ENCODE results near the gene AIG1. TPM values are rescaled to one million over a fixed set of nuclear protein-coding genes. Genes with fewer than 3 reads are reported as not detected.

The AIG1 gene
- total and polyA plus RNA-seq, 12 donors: 21.0 to 55.7 (median 47.2) TPM

DNA sequence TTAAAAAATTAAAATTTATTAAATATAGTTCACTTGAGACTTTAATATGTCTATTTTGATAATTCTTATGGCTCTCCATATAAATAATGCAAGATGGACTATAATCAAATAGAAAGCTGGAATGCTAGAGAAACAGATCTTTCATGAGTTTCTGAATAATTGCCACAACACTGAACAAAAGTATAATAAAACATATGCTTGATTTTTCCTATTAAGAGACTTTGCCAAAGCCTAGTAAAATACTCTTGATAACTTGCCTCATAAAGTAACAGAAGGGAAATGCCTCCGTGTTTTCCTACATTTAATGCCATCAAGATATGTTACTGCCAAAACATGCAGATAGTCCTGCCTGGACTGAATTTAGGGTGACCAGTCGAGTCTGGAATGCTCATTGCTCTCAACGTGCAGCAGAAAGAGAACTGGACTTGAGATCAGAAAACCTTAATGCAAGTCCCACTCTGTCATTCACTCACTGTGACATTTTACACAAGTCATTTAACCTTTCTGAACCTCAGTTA, 153.2 kb downstream of the AIG1 start:
- TF ChIP-seq POLR2A (IDR thresholded peaks at IDR 0.05): no peak
- TF ChIP-seq, protein P1, sequence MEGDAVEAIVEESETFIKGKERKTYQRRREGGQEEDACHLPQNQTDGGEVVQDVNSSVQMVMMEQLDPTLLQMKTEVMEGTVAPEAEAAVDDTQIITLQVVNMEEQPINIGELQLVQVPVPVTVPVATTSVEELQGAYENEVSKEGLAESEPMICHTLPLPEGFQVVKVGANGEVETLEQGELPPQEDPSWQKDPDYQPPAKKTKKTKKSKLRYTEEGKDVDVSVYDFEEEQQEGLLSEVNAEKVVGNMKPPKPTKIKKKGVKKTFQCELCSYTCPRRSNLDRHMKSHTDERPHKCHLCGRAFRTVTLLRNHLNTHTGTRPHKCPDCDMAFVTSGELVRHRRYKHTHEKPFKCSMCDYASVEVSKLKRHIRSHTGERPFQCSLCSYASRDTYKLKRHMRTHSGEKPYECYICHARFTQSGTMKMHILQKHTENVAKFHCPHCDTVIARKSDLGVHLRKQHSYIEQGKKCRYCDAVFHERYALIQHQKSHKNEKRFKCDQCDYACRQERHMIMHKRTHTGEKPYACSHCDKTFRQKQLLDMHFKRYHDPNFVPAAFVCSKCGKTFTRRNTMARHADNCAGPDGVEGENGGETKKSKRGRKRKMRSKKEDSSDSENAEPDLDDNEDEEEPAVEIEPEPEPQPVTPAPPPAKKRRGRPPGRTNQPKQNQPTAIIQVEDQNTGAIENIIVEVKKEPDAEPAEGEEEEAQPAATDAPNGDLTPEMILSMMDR (IDR thresholded peaks at IDR 0.05): no peak
- Histone ChIP-seq H3K4me1 (replicated peaks in 1 of 2) (no peaks in the 10 kb centered on the region), H3K27me3 (no peaks in the 10 kb centered on the region), H3K27ac (no peak overlapping the region), H3K4me3 (no peak overlapping the region), H3K36me3 (replicated peaks in 1 of 2) (no peaks in the 10 kb centered on the region), H3K9me3 (replicated peaks in 1 of 3) (no peaks in the 10 kb centered on the region)
- 84 to 91% (median 87%) methylated on average over 3 of the region's 3 CpGs for WGBS, 4 donors
- intact Hi-C loops (cut with DNase I): no loop called here
- DNase-seq: no peak

DNA sequence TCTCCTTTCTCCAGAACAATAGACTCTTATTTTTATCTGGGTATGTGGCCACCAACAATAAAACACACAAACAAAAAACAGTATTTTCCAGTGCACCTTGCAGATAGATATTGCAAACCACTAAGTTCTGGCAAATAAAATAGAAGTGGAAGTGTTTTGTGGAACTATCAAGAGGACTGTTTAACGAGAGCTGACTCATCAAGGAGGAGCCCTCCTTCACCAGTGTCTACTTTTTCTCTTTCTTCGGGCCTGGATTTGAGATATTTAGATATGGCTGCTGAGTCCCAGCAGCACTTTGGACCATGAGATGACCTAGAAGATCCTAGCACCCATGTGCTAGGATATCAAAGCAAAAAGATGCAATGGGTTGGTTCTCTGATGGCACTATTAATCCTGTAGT, 154.7 kb downstream of the AIG1 start:
- Histone ChIP-seq H3K4me1 (replicated peaks in 1 of 2) (no peaks in the 10 kb centered on the region), H3K9me3 (replicated peaks in 1 of 3) (no peaks in the 10 kb centered on the region), H3K27me3 (no peaks in the 10 kb centered on the region), H3K36me3 (replicated peaks in 1 of 2) (no peaks in the 10 kb centered on the region), H3K4me3 (no peak overlapping the region), H3K27ac (no peak overlapping the region)
- 76 to 94% (median 80%) methylated on average over 2 of the region's 2 CpGs for WGBS, 4 donors
- no peak for DNase-seq
- intact Hi-C loops (cut with DNase I): no loop called here
- TF ChIP-seq, protein P1 (IDR thresholded peaks at IDR 0.05): no peak
- no peak for TF ChIP-seq POLR2A (IDR thresholded peaks at IDR 0.05)

DNA sequence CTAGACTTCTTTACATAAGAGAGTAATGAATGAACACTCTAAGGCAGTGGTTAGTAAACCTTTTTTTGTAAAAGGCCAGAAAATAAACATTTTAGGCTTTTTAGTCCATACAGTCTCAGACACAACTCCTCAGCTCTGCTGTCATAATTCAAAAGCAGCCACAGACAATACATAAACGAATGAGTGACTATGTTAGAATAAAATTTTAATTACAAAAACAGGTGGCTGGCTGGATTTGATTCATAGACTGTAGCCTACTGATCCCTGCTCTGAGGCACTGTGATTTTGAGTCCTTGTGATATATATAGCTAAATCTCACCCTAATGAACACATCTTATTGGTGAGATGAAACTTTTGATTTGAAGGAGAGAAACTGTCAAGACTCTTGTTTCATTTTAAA, 155.1 kb downstream of the AIG1 start:
- H3K4me1 ChIP-seq (replicated peaks in 1 of 2): no peaks in the 10 kb centered on the region
- 62 to 86% (median 74%) methylated on average over 1 of the region's 1 CpG for WGBS, 4 donors
- H3K27ac ChIP-seq: no peak overlapping the region
- no peak overlapping the region for H3K4me3 ChIP-seq
- no peaks in the 10 kb centered on the region for H3K36me3 ChIP-seq (replicated peaks in 1 of 2)
- TF ChIP-seq, protein P1 (IDR thresholded peaks at IDR 0.05): no peak
- TF ChIP-seq POLR2A (IDR thresholded peaks at IDR 0.05): no peak
- DNase-seq: no peak
- intact Hi-C loops (cut with DNase I): no loop called here
- no peaks in the 10 kb centered on the region for H3K27me3 ChIP-seq
- no peaks in the 10 kb centered on the region for H3K9me3 ChIP-seq (replicated peaks in 1 of 3)

DNA sequence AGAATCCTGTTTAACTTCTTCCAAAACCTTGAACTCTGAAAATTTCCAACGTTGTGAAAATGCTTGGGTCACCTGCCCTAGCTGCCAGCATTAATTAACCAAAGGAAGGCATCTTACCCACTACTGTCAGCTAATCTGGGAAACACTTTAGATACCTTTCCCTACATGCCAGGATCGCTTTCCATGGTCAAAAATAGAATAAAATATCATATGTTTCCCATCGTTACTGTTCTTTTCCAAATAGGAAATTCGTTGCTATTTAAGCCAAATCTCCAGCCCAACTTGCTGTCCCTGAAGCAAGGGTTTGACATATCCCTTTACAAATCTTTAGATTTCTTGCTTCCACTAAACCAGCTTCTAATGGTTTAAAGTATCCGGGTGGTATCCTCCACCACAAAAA, 157.5 kb downstream of the AIG1 start:
- DNase-seq: no peak
- peaks cover 0 to 14% of the 10 kb centered on the region in 2 donors for H3K4me1 ChIP-seq (replicated peaks in 1 of 2)
- no peaks in the 10 kb centered on the region for H3K27me3 ChIP-seq
- H3K4me3 ChIP-seq: no peak overlapping the region
- no peak overlapping the region for H3K27ac ChIP-seq
- WGBS, 4 donors: 76 to 90% (median 85%) methylated on average over 5 of the region's 5 CpGs
- H3K36me3 ChIP-seq (replicated peaks in 1 of 2): no peaks in the 10 kb centered on the region
- H3K9me3 ChIP-seq (replicated peaks in 1 of 3): no peaks in the 10 kb centered on the region
- intact Hi-C loops (cut with DNase I): no loop called here
- no peak for TF ChIP-seq POLR2A (IDR thresholded peaks at IDR 0.05)
- TF ChIP-seq, protein P1 (IDR thresholded peaks at IDR 0.05): no peak

Data from adrenal gland (tissue), 12 donors.